Measurements from ENCODE around the gene SLC26A8. TPM values are rescaled to one million over a fixed set of nuclear protein-coding genes. Genes with fewer than 3 reads are reported as not detected.
A peak's percentile ranks its signal among the peaks of the same experiment; 100 is the strongest.

SLC26A8 gene
- total RNA-seq, 4 donors from 2014 or later: 0.13 to 0.89 (median 0.60) TPM

DNA sequence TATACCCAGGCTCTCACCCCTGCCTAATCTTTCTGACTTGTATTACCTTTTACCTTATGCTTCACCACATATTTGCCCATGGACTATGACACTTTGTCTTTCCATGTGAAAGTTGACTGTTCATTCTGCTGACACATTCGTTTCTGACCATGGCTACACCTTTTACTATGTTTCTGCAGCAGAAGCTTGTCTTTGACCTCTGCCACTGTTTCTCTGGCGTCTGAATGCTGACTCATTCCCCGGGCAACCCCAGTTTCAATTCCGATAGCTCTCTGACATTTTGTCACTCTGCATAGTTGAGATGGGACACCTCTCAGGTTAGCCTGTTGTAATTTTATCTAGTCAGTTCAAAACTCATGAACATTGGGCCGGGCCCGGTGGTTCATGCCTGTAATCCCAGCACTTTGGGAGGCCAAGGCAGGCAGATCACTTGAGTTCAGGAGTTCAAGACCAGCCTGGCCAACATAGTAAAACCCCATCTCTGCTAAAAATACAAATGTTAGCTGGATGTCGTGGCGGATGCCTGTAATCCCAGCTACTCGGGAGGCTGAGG lies 50.7 kb downstream of the SLC26A8 start:
- Histone ChIP-seq H3K4me3 (replicated peaks in 1 of 3) (no peak overlapping the region), H3K36me3 (no peaks in the 10 kb centered on the region), H3K27me3 (no peaks in the 10 kb centered on the region), H3K9me3 (no peaks in the 10 kb centered on the region), H3K4me1 (peaks cover 12 to 30% of the 10 kb centered on the region in 2 donors), H3K27ac (no peak overlapping the region)
- TF ChIP-seq, protein P1, sequence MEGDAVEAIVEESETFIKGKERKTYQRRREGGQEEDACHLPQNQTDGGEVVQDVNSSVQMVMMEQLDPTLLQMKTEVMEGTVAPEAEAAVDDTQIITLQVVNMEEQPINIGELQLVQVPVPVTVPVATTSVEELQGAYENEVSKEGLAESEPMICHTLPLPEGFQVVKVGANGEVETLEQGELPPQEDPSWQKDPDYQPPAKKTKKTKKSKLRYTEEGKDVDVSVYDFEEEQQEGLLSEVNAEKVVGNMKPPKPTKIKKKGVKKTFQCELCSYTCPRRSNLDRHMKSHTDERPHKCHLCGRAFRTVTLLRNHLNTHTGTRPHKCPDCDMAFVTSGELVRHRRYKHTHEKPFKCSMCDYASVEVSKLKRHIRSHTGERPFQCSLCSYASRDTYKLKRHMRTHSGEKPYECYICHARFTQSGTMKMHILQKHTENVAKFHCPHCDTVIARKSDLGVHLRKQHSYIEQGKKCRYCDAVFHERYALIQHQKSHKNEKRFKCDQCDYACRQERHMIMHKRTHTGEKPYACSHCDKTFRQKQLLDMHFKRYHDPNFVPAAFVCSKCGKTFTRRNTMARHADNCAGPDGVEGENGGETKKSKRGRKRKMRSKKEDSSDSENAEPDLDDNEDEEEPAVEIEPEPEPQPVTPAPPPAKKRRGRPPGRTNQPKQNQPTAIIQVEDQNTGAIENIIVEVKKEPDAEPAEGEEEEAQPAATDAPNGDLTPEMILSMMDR (IDR thresholded peaks at IDR 0.05): no peak
- no peak for TF ChIP-seq POLR2A (IDR thresholded peaks at IDR 0.05)
- no peak for DNase-seq
- 89 to 92% methylated on average over 9 of the region's 9 CpGs for WGBS, 2 donors
- intact Hi-C loops (cut with DNase I): no loop called here

DNA sequence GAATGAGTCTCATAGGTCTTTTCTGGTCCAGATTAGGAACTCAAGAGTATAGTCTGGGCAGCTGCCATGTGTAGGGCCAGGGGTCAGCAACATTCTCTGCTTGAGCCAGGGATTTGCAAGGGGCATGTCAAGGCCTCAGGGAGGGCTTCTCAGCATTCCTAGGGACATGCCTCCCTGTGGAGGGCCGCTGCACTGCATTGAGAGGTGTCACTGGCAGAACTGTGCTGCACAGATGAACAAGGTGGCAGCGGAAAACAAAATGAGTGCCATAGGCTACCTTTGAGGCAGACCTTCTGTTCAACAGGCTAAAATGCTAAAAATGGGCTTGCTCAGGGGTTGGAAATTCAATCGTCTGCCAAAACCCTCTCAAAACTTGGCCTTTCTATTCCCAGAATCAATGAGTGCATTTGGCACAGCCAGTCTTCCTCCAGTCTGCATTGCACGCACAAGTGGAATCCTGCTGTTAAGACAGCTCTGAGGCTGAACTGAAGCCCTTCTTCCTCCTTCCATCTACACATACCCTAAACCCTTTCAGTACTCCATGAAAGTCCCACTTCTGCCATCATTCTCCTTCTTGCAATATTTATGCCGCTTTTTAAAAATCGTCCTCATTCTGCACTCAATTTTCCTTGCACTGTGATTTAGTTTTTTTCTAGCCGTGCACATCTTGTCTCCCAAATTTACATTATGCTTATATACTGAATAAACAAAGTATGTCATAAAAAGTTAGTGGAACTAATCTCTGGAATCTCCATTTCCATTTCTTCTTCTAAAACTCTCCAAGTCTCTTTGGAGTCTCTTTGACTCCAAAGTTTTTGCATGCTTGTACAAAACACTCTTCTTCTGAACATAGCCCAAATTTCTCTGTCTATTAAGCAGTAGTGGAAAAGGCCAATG lies 51.7 kb downstream of the SLC26A8 start:
- H3K9me3 ChIP-seq: no peaks in the 10 kb centered on the region
- DNase-seq: peak; percentile 63 to 64
- H3K36me3 ChIP-seq: no peaks in the 10 kb centered on the region
- peaks cover 12 to 29% of the 10 kb centered on the region in 2 donors for H3K4me1 ChIP-seq
- TF ChIP-seq, protein P1 (IDR thresholded peaks at IDR 0.05): peak in 3 of 6 experiments; percentile 12 to 26 (median 19)
- TF ChIP-seq POLR2A (IDR thresholded peaks at IDR 0.05): no peak
- 56 to 65% methylated on average over 6 to 7 of the region's 7 CpGs for WGBS, 2 donors
- peak overlapping the region in 1 of 3 donors; percentile 24 for H3K27ac ChIP-seq
- no peak overlapping the region for H3K4me3 ChIP-seq (replicated peaks in 1 of 3)
- H3K27me3 ChIP-seq: no peaks in the 10 kb centered on the region
- intact Hi-C loops (cut with DNase I): no loop called here

DNA sequence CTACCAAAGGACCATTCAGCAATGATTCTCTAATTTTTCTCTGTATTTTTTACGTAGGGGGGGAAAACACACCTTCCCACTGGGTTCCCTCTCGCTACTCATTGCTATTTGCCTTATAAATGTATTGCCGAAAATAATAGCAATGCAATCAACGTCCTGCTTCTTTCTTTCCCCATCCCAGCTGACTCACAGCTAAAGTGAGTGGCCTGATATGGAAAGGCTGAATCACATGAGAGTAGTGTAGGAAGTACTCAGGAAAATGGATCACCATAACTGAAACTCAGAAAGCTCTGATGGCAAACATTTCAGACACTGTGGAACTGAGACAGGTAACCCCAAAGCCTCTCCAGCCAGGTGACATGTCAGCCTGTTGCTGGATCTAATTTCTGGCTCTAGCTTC lies 54.3 kb downstream of the SLC26A8 start:
- no peak for DNase-seq
- Histone ChIP-seq H3K27ac (no peak overlapping the region), H3K36me3 (no peaks in the 10 kb centered on the region), H3K27me3 (no peaks in the 10 kb centered on the region), H3K9me3 (no peaks in the 10 kb centered on the region), H3K4me1 (peaks cover 12 to 21% of the 10 kb centered on the region in 2 donors), H3K4me3 (replicated peaks in 1 of 3) (no peak overlapping the region)
- 85 to 91% methylated on average over 4 of the region's 4 CpGs for WGBS, 2 donors
- TF ChIP-seq, protein P1 (IDR thresholded peaks at IDR 0.05): no peak
- no peak for TF ChIP-seq POLR2A (IDR thresholded peaks at IDR 0.05)
- intact Hi-C loops (cut with DNase I): no loop called here

DNA sequence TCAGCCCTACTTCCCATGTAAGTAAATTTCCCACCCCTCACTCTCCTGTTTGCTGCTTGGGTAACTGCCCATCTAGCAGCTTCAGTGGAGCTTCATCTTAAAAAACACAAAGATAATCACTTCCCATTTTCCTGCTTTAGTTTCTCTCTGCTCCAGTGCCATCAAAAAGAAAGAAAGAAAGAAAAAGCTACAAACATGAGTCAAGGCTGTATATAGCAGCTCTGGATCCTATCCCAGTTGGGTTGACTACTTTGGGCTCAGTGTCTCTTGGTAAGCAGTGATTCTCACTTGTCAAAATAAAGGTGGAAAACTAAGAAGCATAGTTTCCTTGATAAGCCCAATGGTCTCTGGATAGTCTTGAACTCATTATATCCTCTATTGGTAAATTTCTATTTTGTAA lies 54.8 kb downstream of the SLC26A8 start:
- TF ChIP-seq POLR2A (IDR thresholded peaks at IDR 0.05): no peak
- TF ChIP-seq, protein P1 (IDR thresholded peaks at IDR 0.05): no peak
- Histone ChIP-seq H3K4me3 (replicated peaks in 1 of 3) (no peak overlapping the region), H3K36me3 (no peaks in the 10 kb centered on the region), H3K9me3 (no peaks in the 10 kb centered on the region), H3K27ac (no peak overlapping the region), H3K27me3 (no peaks in the 10 kb centered on the region), H3K4me1 (peaks cover 12 to 21% of the 10 kb centered on the region in 2 donors)
- no peak for DNase-seq
- intact Hi-C loops (cut with DNase I): no loop called here

DNA sequence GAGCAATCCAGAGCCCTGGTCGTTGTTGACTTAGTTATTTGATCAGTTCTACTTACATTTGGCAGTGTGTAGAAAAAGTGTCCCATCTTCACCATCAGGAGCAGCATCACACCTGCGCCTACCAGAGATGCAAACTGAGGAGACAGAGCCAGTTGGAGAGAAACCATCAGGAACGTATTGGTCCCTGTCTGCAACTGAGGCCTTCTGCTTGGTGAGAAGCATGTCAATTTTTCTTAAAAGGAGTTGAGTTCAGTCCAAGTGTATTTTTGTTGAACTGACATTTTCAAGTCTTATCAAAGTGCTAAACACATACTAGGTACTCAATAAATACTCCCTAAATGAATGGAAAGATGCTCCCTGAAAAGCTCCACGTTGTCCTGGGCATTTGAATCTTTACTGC lies 55.6 kb downstream of the SLC26A8 start:
- Histone ChIP-seq H3K36me3 (no peaks in the 10 kb centered on the region), H3K4me1 (peaks cover 12 to 17% of the 10 kb centered on the region in 2 donors), H3K4me3 (replicated peaks in 1 of 3) (no peak overlapping the region), H3K27me3 (no peaks in the 10 kb centered on the region), H3K27ac (no peak overlapping the region), H3K9me3 (no peaks in the 10 kb centered on the region)
- intact Hi-C loops (cut with DNase I): no loop called here
- WGBS, 2 donors: 96 to 98% methylated on average over 4 of the region's 4 CpGs
- DNase-seq: no peak
- TF ChIP-seq, protein P1 (IDR thresholded peaks at IDR 0.05): no peak
- TF ChIP-seq POLR2A (IDR thresholded peaks at IDR 0.05): no peak
